Measurements from ENCODE around the gene NXPE3.

The NXPE3 gene

GRCh38 chr3:101807888-101808287, 28.9 kb downstream of the NXPE3 start:
- H3K27ac ChIP-seq (ENCODE audit: low read depth, low read length), result no peak overlapping the region
- H2AFZ ChIP-seq (ENCODE audit: low read depth, low read length, severe bottlenecking), result no peak overlapping the region
- H3K4me3 ChIP-seq (ENCODE audit: insufficient read depth, low read length, poor library complexity, severe bottlenecking), result no peak overlapping the region
- no peaks in the 10 kb centered on the region for H3K27me3 ChIP-seq (ENCODE audit: low read length)
- no peak overlapping the region for H3K9ac ChIP-seq (ENCODE audit: low read length)
- H3K79me2 ChIP-seq (ENCODE audit: insufficient read depth, low read length), result peaks cover 9% of the 10 kb centered on the region; the same call in 1 of the 2 replicates
- H3K4me2 ChIP-seq (ENCODE audit: low read depth, low read length, poor library complexity, severe bottlenecking), result no peak overlapping the region
- peaks cover 10% of the 10 kb centered on the region; the same call in 1 of the 2 replicates for H3F3A ChIP-seq (ENCODE audit: insufficient read depth)
- peaks cover 16% of the 10 kb centered on the region for H3K36me3 ChIP-seq (ENCODE audit: low read length)
- H3K9me2 ChIP-seq (replicated peaks; ENCODE audit: insufficient read depth, low read length), result no peaks in the 10 kb centered on the region
- TF ChIP-seq EZH2phosphoT487 (conservative IDR thresholded peaks at IDR 0.05; ENCODE audit: low read length) (no peak), CTCF (IDR thresholded peaks at IDR 0.05; ENCODE audit: insufficient read depth, low read length, poor library complexity, severe bottlenecking) (no peak)
- no peaks in the 10 kb centered on the region for H3K9me3 ChIP-seq (ENCODE audit: insufficient read depth, low read length)
- no peaks in the 10 kb centered on the region for H4K20me1 ChIP-seq (ENCODE audit: low read depth, low read length)

GRCh38 chr3:101809178-101810021, 30.4 kb downstream of the NXPE3 start:
- no peak overlapping the region for H3K4me3 ChIP-seq (ENCODE audit: insufficient read depth, low read length, poor library complexity, severe bottlenecking)
- H4K20me1 ChIP-seq (ENCODE audit: low read depth, low read length), result no peaks in the 10 kb centered on the region
- H3K27me3 ChIP-seq (ENCODE audit: low read length), result no peaks in the 10 kb centered on the region
- peaks cover 8% of the 10 kb centered on the region; the same call in 1 of the 2 replicates for H3K36me3 ChIP-seq (ENCODE audit: low read length)
- H3K27ac ChIP-seq (ENCODE audit: low read depth, low read length), result no peak overlapping the region
- peaks cover 19% of the 10 kb centered on the region for H3F3A ChIP-seq (ENCODE audit: insufficient read depth)
- no peak overlapping the region for H3K4me2 ChIP-seq (ENCODE audit: low read depth, low read length, poor library complexity, severe bottlenecking)
- no peaks in the 10 kb centered on the region for H3K9me3 ChIP-seq (ENCODE audit: insufficient read depth, low read length)
- TF ChIP-seq EZH2phosphoT487 (conservative IDR thresholded peaks at IDR 0.05; ENCODE audit: low read length) (no peak), CTCF (IDR thresholded peaks at IDR 0.05; ENCODE audit: insufficient read depth, low read length, poor library complexity, severe bottlenecking) (peak; percentile 60)
- H3K9ac ChIP-seq (ENCODE audit: low read length), result no peak overlapping the region
- no peaks in the 10 kb centered on the region for H3K9me2 ChIP-seq (replicated peaks; ENCODE audit: insufficient read depth, low read length)
- H2AFZ ChIP-seq (ENCODE audit: low read depth, low read length, severe bottlenecking), result no peak overlapping the region
- 0 out of 2 replicates have a peak, but pooled peaks cover under 1% of the 10 kb centered on the region for H3K79me2 ChIP-seq (ENCODE audit: insufficient read depth, low read length)

GRCh38 chr3:101810022-101810418, 31.0 kb downstream of the NXPE3 start:
- no peak for TF ChIP-seq EZH2phosphoT487 (conservative IDR thresholded peaks at IDR 0.05; ENCODE audit: low read length)
- no peak for TF ChIP-seq CTCF (IDR thresholded peaks at IDR 0.05; ENCODE audit: insufficient read depth, low read length, poor library complexity, severe bottlenecking)
- Histone ChIP-seq H3K4me3 (ENCODE audit: insufficient read depth, low read length, poor library complexity, severe bottlenecking) (no peak overlapping the region), H3K27me3 (ENCODE audit: low read length) (no peaks in the 10 kb centered on the region), H3K36me3 (ENCODE audit: low read length) (0 out of 2 replicates have a peak, but pooled peaks cover 3% of the 10 kb centered on the region), H3K9ac (ENCODE audit: low read length) (no peak overlapping the region), H3F3A (ENCODE audit: insufficient read depth) (peaks cover 25% of the 10 kb centered on the region), H3K4me2 (ENCODE audit: low read depth, low read length, poor library complexity, severe bottlenecking) (no peak overlapping the region), H2AFZ (ENCODE audit: low read depth, low read length, severe bottlenecking) (no peak overlapping the region), H3K79me2 (ENCODE audit: insufficient read depth, low read length) (no peaks in the 10 kb centered on the region), H3K9me2 (replicated peaks; ENCODE audit: insufficient read depth, low read length) (no peaks in the 10 kb centered on the region), H3K9me3 (ENCODE audit: insufficient read depth, low read length) (no peaks in the 10 kb centered on the region), H4K20me1 (ENCODE audit: low read depth, low read length) (no peaks in the 10 kb centered on the region), H3K27ac (ENCODE audit: low read depth, low read length) (no peak overlapping the region)
